Epithelial cell of prostate (primary cell): ENCODE measurements around the gene EXOC3L2.

Experiments
- DNase-seq: peaks from one replicate; pipeline ENCODE4 v3.0.0-alpha.2; 2011; ENCODE audit warnings: low read depth, low spot score
- H3K27ac ChIP-seq: fragments of 450-650 bp; 2 replicates; pipeline ENCODE4 v1.5.1; 2017; ENCODE audit warnings: mild to moderate bottlenecking

EXOC3L2 gene

GRCh38 chr19:45187421-45188100 lies 57.6 kb downstream of the EXOC3L2 start:
- no peak overlapping the region for H3K27ac ChIP-seq
- no peak for DNase-seq

GRCh38 chr19:45186509-45187334 lies 58.5 kb downstream of the EXOC3L2 start:
- H3K27ac ChIP-seq, result no peak overlapping the region
- no peak for DNase-seq

- no peak overlapping the region for H3K27ac ChIP-seq
- no peak for DNase-seq
Measured at GRCh38 chr19:45184115-45184514, 61.1 kb downstream of the EXOC3L2 start.

- H3K27ac ChIP-seq, result no peak overlapping the region
- DNase-seq, result no peak
Measured at GRCh38 chr19:45182758-45183157, 62.4 kb downstream of the EXOC3L2 start.

- DNase-seq, result no peak
- H3K27ac ChIP-seq, result no peak overlapping the region
Measured at GRCh38 chr19:45180936-45181335, 64.3 kb downstream of the EXOC3L2 start.

- H3K27ac ChIP-seq, result peak overlapping the region; percentile 99
- no peak for DNase-seq
Measured at GRCh38 chr19:45179892-45180370, 65.3 kb downstream of the EXOC3L2 start.

- DNase-seq, result no peak
- peak overlapping the region; percentile 99 for H3K27ac ChIP-seq
Measured at GRCh38 chr19:45179072-45179891, 65.9 kb downstream of the EXOC3L2 start.

- DNase-seq, result peak; percentile 100
- peak within 1 kb of the TSS; percentile 99 for H3K27ac ChIP-seq
Measured at GRCh38 chr19:45178262-45179071, 66.7 kb downstream of the EXOC3L2 start, which contains the start of gene BLOC1S3. Gene BLOC1S3 (plus strand): TSS chr19:45178784. CDS start chr19:45179297, 513 bp downstream.

GRCh38 chr19:45177817-45178261 lies 67.4 kb downstream of the EXOC3L2 start, which contains the start of gene TRAPPC6A:
Gene TRAPPC6A (minus strand): TSS chr19:45178237. CDS start chr19:45178218, 19 bp downstream.
- H3K27ac ChIP-seq, result peak within 1 kb of the TSS; percentile 99
- DNase-seq, result peak; percentile 87

- no peak for DNase-seq
- peak overlapping the region; percentile 99 for H3K27ac ChIP-seq
Measured at GRCh38 chr19:45175515-45176345, 69.5 kb downstream of the EXOC3L2 start.

GRCh38 chr19:45173816-45174215 lies 71.4 kb downstream of the EXOC3L2 start:
- H3K27ac ChIP-seq, result no peak overlapping the region
- DNase-seq, result no peak

- DNase-seq, result no peak
- no peak overlapping the region for H3K27ac ChIP-seq
Measured at GRCh38 chr19:45172611-45173208, 72.5 kb downstream of the EXOC3L2 start.

GRCh38 chr19:45172173-45172572 lies 73.0 kb downstream of the EXOC3L2 start:
- no peak overlapping the region for H3K27ac ChIP-seq
- DNase-seq, result no peak

GRCh38 chr19:45171211-45171623 lies 74.0 kb downstream of the EXOC3L2 start:
- no peak for DNase-seq
- peak overlapping the region; percentile 3 for H3K27ac ChIP-seq

GRCh38 chr19:45170146-45171106 lies 74.8 kb downstream of the EXOC3L2 start:
- no peak for DNase-seq
- peak overlapping the region; percentile 3 for H3K27ac ChIP-seq

GRCh38 chr19:45169602-45170001 lies 75.6 kb downstream of the EXOC3L2 start:
- no peak overlapping the region for H3K27ac ChIP-seq
- no peak for DNase-seq

- no peak overlapping the region for H3K27ac ChIP-seq
Measured at GRCh38 chr19:45168767-45169351, 76.3 kb downstream of the EXOC3L2 start.

More at GRCh38 chr19:45168767-45169351, 76.3 kb downstream of the EXOC3L2 start:
- no peak for DNase-seq
